Stomach smooth muscle (tissue), 2 donors: Measurements from ENCODE around the gene GYS1.
"Not testable (repeated sequence)": the region's sequence is repeated elsewhere in the genome, so short reads cannot be mapped to it uniquely, and the experiment has no call there.

Experiments
- H3K27ac ChIP-seq: one replicate; pipeline ENCODE4 v1.7.0; 2013; ENCODE audit warnings: mild to moderate bottlenecking, low read length, inconsistent platforms
- H3K27me3 ChIP-seq, 2 donors: one replicate each; pipeline ENCODE4 v1.7.0; 2013; ENCODE audit warnings: low read length in 2 of 2; ENCODE audit not compliant: insufficient read depth in 2 of 2, control insufficient read depth in 1 of 2
- H3K36me3 ChIP-seq, 2 donors: one replicate each; pipeline ENCODE4 v1.7.0; 2013; ENCODE audit warnings: low read length in 2 of 2; ENCODE audit not compliant: control insufficient read depth in 2 of 2, insufficient read depth in 2 of 2
- H3K4me1 ChIP-seq: one replicate; pipeline ENCODE4 v1.7.0; 2013; ENCODE audit warnings: low read length; ENCODE audit not compliant: control insufficient read depth, insufficient read depth
- H3K4me3 ChIP-seq, 2 donors: one replicate each; pipeline ENCODE4 v1.7.0; 2013; ENCODE audit warnings: low read length in 2 of 2
- H3K9ac ChIP-seq, 2 donors: one replicate each; pipeline ENCODE4 v1.7.0; 2013; ENCODE audit warnings: low read length in 2 of 2, mild to moderate bottlenecking in 1 of 2
- H3K9me3 ChIP-seq, 2 donors: one replicate each; pipeline ENCODE4 v1.7.0; 2013; ENCODE audit warnings: low read length in 2 of 2; ENCODE audit not compliant: control insufficient read depth in 2 of 2
- donor health status: healthy.
- donor health status: Pancreatic carcinoma.

Gene GYS1

DNA sequence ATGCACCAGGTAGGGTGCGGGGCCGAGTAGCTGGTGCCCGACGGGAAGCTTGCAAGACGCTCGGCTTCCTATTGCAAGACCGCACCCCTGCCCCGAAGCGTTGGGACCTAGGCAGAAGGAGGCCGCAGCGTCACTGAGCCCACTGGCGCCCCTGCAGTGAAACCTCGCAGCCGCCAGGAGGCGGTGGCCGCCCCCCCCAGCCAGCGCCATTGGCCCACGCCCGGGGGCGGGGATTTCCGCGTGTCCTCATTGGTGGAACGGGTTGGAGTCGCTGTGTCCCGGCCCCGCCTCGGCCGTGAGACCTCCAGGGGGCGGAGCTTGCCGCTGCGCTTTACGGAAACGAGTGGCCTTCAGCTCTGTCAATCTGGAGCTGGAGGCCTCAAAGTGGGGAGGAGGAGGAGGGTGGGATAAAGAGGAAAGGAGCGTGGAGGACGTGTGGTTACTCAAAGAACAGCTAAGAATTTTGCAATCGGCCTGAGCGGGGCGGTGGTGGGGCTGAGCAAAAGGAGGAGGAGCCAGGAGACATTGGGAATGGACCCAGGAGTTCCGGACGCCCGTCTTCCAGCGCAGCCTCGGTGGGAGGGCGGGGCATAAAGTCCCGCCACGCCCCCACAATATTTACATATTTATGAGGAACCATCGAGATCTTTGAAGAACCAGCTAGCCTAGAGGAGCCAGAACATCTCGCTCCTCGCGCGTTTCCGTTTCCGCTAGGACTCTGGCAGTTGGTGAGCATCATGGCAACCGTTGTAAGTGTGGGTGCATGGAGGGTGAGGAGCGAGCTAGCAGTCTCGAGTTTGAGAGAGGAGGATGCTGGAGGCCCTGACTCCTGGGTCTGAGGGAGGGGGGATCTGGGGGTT lies at the start of gene GYS1, which contains the start of gene RUVBL2:
Gene GYS1 (minus strand): TSS at position 135 of the 860 bp plus-strand sequence. CDS start 197 bp downstream, outside the sequence.
Gene RUVBL2 (plus strand): TSS at position 713 of the 860 bp plus-strand sequence. CDS start 25 bp downstream, at position 738.
- Histone ChIP-seq H3K4me1 (peaks cover 39% of the 10 kb centered on the region), H3K27me3 (no peaks in the 10 kb centered on the region), H3K27ac (peak within 1 kb of the TSS; percentile 92), H3K9ac (peak within 1 kb of the TSS; percentile 94 to 95), H3K4me3 (peak within 1 kb of the TSS; percentile 97 to 99), H3K9me3 (no peaks in the 10 kb centered on the region), H3K36me3 (peaks cover 0 to 7% of the 10 kb centered on the region in 2 donors)

DNA sequence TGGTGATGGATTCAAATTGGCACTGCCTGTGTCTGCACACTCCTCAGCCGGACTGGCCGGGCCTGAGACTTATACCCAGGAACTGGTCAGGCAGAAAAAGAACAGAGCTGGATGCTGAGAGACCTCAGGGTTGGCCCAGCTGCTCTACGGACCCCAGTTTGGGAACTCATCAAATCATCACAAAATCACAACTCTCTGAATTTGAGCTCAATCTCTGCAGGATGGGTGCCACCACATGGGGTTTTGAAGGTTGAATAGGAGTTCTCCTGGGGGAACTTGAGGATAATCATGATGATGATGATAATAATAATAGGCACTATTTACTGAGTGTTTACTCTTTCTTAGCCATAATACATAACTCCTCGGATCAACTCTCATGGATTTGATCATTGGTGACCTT lies 49.6 kb upstream of the GYS1 start:
- not testable (repeated sequence) for H3K4me1 ChIP-seq, H3K9ac ChIP-seq, H3K9me3 ChIP-seq, H3K36me3 ChIP-seq, H3K4me3 ChIP-seq, H3K27ac ChIP-seq, H3K27me3 ChIP-seq

DNA sequence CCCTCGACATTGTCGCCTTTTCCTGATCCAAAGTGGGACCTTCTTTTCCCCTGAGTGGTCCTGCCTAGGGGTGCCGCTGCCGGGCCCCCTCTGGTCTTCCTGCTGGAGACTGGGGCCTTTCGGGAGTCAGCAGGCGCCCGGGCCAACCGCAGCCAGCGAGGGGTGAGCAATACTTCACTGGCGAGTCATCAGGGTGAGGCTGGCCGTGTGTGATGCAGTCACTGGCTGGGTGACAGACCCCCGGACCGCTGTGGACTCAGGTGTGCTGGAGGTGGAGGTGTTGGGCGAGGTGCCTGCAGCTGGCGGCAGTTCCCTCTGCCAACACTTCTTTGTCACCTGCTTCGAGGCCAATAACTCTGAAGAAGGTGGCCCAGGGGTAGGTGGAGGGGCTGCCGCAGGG lies 49.1 kb upstream of the GYS1 start:
- H3K9ac ChIP-seq: no peak overlapping the region
- H3K36me3 ChIP-seq: no peaks in the 10 kb centered on the region
- H3K27ac ChIP-seq: no peak overlapping the region
- H3K27me3 ChIP-seq: no peaks in the 10 kb centered on the region
- H3K4me3 ChIP-seq: no peak overlapping the region
- H3K4me1 ChIP-seq: no peaks in the 10 kb centered on the region
- H3K9me3 ChIP-seq: no peaks in the 10 kb centered on the region

DNA sequence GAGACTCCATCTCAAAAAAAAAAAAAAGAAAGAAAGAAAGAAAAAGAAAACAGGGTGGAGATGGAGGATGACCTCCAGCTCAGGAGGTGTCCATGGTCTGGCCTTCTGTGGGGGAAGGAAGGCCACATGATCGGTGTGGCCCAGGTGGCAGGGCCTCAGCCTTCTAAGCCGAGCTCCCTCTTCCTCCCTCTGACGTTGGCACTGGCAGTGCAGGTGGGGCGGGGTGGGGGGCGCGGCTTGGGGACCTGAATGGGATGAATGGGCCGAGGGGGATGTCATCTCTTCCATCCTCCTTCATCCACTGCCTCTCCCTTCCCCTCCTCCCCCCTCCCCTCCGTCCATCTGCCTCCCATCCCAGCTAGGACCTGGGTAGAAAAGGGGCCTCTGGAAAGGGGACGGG lies 46.6 kb upstream of the GYS1 start:
- not testable (repeated sequence) for H3K36me3 ChIP-seq, H3K4me1 ChIP-seq, H3K9ac ChIP-seq, H3K27me3 ChIP-seq, H3K27ac ChIP-seq, H3K9me3 ChIP-seq, H3K4me3 ChIP-seq

DNA sequence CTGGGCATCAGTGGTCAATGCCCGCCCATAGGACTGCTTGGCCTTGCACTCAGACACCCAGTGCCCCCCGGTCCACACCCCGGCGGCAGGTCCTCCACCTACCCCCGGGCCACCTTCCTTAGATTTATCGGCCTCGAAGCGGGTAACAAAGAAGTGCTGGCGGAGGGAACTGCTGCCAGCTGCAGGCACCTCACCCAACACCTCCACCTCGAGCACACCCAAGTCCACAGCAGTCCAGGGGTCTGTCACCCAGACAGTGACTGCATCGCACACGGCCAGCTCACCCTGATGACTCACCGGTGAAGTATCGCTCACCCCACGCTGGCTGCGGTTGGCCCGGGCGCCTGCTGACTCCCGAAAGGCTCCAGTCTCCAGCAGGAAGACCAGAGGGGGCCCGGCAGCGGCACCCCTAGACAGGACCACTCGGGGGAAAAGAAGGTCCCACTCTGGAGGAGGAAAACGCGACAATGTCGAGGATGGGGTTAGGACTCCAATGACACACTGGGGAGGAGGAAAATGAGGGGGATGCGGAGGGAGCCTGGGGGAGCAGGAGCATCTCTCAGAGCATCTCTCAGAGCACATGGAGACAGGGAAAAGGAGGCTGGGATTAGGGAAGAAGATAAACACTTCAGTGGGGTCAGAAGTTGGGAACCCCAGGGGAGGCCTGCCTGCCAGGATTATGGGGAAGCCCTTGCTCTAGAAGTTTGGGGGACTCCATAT lies 45.6 kb upstream of the GYS1 start:
- not testable (repeated sequence) for H3K36me3 ChIP-seq, H3K9me3 ChIP-seq, H3K27me3 ChIP-seq, H3K27ac ChIP-seq, H3K9ac ChIP-seq, H3K4me1 ChIP-seq, H3K4me3 ChIP-seq

DNA sequence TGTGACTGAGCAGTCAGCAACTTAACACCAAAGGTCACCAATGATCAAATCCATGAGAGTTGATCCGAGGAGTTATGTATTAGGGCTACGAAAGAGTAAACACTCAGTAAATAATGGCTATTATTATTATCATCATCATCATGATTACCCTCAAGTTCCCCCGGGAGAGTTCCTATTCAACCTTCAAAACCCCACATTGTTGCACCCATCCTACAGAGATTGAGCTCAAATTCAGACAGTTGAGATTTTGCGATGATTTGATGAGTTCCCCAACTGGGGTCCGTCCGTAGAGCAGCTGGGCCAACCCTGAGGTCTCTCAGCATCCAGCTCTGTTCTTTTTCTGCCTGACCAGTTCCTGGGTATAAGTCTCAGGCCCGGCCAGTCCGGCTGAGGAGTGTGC lies 45.0 kb upstream of the GYS1 start:
- H3K4me1 ChIP-seq, H3K9ac ChIP-seq, H3K36me3 ChIP-seq, H3K27ac ChIP-seq, H3K9me3 ChIP-seq, H3K4me3 ChIP-seq, H3K27me3 ChIP-seq: not testable (repeated sequence)

DNA sequence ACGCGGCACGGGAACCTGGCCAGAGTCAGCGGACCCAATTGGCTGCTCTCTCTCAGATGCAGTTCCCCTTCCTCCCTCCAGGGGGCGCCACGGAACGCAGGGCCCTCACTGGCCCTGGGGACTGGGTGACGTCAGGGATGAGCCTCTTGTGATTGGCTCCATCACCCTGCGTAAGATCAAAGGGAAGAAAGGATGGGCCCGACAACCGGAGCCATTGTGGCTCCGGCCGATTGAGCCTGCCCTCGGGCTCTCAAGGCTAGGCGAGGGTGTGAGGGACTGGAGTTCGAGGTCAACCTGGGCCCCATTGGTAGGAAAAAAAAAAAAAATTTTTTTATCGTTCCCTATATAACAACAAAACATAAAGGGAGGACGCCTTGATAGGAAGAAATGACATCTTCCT lies 43.7 kb upstream of the GYS1 start, which contains the start of gene CGB1:
Gene CGB1 (minus strand): TSS at position 81 of the 400 bp plus-strand sequence. CDS start 184 bp downstream, outside the sequence.
- H3K9ac ChIP-seq, H3K4me3 ChIP-seq, H3K36me3 ChIP-seq, H3K4me1 ChIP-seq, H3K27ac ChIP-seq, H3K27me3 ChIP-seq, H3K9me3 ChIP-seq: not testable (repeated sequence)

DNA sequence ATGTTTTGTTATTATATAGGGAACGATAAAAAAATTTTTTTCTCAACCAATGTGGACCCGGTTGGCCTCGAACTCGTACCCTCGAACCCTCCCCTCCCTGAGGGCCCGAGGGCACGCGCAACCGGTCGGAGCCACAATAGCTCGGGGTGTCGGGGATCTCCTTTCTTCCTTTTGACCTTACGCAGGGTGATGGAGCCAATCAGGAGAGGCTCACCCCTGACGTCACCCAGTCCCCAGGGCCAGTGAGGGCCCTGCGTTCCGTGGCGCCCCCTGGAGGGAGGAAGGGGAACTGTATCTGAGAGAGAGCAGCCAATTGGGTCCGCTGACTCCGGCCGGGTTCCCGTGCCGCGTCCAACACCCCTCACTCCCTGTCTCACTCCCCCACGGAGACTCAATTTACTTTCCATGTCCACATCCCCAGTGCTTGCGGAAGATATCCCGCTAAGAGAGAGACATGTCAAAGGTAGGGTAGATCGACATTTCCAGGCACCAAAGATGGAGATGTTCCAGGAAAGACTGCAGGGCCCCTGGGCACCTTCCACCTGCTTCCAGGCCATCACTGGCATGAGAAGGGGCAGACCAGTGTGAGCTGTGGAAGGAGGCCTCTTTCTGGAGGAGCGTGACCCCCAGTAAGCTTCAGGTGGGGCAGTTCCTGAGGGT lies 38.7 kb upstream of the GYS1 start, which contains the start of gene CGB2:
Gene CGB2 (plus strand): TSS at position 249 of the 660 bp plus-strand sequence. CDS start 206 bp downstream, at position 455.
- H3K4me1 ChIP-seq, H3K9me3 ChIP-seq, H3K27me3 ChIP-seq: not testable (repeated sequence)

DNA sequence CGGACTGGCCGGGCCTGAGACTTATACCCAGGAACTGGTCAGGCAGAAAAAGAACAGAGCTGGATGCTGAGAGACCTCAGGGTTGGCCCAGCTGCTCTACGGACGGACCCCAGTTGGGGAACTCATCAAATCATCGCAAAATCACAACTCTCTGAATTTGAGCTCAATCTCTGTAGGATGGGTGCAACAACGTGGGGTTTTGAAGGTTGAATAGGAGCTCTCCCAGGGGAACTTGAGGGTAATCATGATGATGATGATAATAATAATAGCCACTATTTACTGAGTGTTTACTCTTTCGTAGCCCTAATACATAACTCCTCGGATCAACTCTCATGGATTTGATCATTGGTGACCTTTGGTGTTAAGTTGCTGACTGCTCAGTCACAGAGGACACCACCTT lies 37.2 kb upstream of the GYS1 start:
- H3K36me3 ChIP-seq, H3K27ac ChIP-seq, H3K9me3 ChIP-seq, H3K27me3 ChIP-seq, H3K9ac ChIP-seq, H3K4me1 ChIP-seq, H3K4me3 ChIP-seq: not testable (repeated sequence)

More for the DNA sequence above, 38.7 kb upstream of the GYS1 start, which contains the start of gene CGB2:
- not testable (repeated sequence) for H3K4me3 ChIP-seq, H3K27ac ChIP-seq, H3K36me3 ChIP-seq, H3K9ac ChIP-seq

DNA sequence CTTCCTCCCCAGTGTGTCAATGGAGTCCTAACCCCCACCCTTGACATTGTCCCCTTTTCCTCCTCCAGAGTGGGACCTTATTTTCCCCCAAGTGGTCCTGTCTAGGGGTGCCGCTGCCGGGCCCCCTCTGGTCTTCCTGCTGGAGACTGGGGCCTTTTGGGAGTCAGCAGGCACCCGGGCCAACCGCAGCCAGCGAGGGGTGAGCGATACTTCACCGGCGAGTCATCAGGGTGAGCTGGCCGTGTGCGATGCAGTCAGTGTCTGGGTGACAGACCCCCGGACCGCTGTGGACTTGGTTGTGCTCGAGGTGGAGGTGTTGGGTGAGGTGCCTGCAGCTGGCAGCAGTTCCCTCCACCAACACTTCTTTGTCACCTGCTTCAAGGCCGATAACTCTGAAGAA lies 36.6 kb upstream of the GYS1 start:
- H3K27ac ChIP-seq: not testable (repeated sequence)

More for the DNA sequence above, 36.6 kb upstream of the GYS1 start:
- H3K4me3 ChIP-seq, H3K4me1 ChIP-seq, H3K36me3 ChIP-seq, H3K9me3 ChIP-seq, H3K27me3 ChIP-seq, H3K9ac ChIP-seq: not testable (repeated sequence)
